Measurements from ENCODE around the gene KRT23. TPM values are rescaled to one million over a fixed set of nuclear protein-coding genes. Genes with fewer than 3 reads are reported as not detected.

KRT23 gene
- total RNA-seq, 1 donor from 2014 or later, result not detected

DNA sequence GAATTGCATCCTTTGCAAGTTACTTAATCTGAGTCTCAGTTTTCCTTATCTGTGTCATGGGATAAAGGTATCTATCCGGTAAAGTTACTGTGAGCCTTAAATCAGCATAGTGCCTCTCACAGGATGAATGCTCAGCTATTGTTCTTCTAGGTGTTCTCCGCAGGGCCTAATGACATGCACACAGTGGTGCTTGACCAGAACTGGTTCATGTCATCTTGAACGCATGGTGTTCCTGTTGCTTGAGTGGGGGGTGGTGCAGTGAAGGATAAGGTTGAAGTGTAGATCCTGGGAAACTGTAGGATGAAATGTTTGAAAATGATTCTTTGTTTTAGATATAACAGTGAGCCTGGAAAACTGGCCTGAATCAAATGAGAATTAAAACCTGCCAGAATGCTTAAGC is 42.7 kb upstream of the KRT23 start:
- H3K4me1 Mint-ChIP-seq (ENCODE audit: low read depth, unreplicated experiment), result peaks cover 9% of the 10 kb centered on the region
- H3K36me3 Mint-ChIP-seq (ENCODE audit: unreplicated experiment), result no peaks in the 10 kb centered on the region
- DNase-seq, result no peak
- H3K27me3 Mint-ChIP-seq (ENCODE audit: unreplicated experiment), result peaks cover 3% of the 10 kb centered on the region
- no peak overlapping the region for H3K4me3 Mint-ChIP-seq (ENCODE audit: unreplicated experiment)
- no peak overlapping the region for H3K27ac Mint-ChIP-seq (ENCODE audit: unreplicated experiment)
- no peak for TF ChIP-seq CTCF (IDR thresholded peaks at IDR 0.05; ENCODE audit: partially characterized antibody, unreplicated experiment)
- H3K9me3 Mint-ChIP-seq (ENCODE audit: unreplicated experiment), result peaks cover 3% of the 10 kb centered on the region

DNA sequence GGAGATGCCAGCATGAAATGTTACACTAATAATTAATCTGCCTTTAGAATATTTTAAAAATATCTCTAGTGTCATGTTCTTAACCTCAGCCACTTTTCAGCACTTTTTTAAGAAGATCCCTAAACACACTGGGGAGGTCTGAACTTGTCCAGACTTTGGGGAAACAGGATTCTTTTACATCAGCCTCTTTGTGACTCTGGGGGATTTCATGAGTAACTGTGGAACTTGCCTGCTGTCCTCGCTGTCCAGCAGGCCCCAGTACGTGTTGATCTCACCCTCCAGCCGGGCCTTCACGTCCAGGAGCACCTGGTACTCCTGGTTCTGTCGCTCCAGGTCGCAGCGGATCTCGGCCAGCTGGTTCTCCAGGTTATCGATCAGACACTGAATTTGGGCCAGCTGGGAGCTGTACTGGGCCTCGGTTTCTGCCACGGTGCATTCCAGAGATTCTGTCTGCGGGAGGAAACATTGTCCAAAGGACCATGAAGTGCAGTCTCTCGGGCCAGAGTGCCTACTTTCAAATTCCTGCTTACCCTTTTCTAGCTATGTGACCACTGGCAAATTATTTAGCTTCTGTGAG is 41.2 kb upstream of the KRT23 start:
- no peak for TF ChIP-seq CTCF (IDR thresholded peaks at IDR 0.05; ENCODE audit: partially characterized antibody, unreplicated experiment)
- H3K9me3 Mint-ChIP-seq (ENCODE audit: unreplicated experiment), result peaks cover 3% of the 10 kb centered on the region
- H3K36me3 Mint-ChIP-seq (ENCODE audit: unreplicated experiment), result no peaks in the 10 kb centered on the region
- H3K27me3 Mint-ChIP-seq (ENCODE audit: unreplicated experiment), result peaks cover 3% of the 10 kb centered on the region
- no peak overlapping the region for H3K27ac Mint-ChIP-seq (ENCODE audit: unreplicated experiment)
- H3K4me1 Mint-ChIP-seq (ENCODE audit: low read depth, unreplicated experiment), result peaks cover 9% of the 10 kb centered on the region
- no peak overlapping the region for H3K4me3 Mint-ChIP-seq (ENCODE audit: unreplicated experiment)
- DNase-seq, result no peak

GRCh38 chr17:40975516-40975915 is 38.1 kb upstream of the KRT23 start:
- no peak for TF ChIP-seq CTCF (IDR thresholded peaks at IDR 0.05; ENCODE audit: partially characterized antibody, unreplicated experiment)
- Mint-ChIP-seq H3K4me1 (ENCODE audit: low read depth, unreplicated experiment) (peaks cover 4% of the 10 kb centered on the region), H3K36me3 (ENCODE audit: unreplicated experiment) (no peaks in the 10 kb centered on the region), H3K27ac (ENCODE audit: unreplicated experiment) (no peak overlapping the region), H3K27me3 (ENCODE audit: unreplicated experiment) (peaks cover 3% of the 10 kb centered on the region), H3K9me3 (ENCODE audit: unreplicated experiment) (peaks cover 3% of the 10 kb centered on the region), H3K4me3 (ENCODE audit: unreplicated experiment) (no peak overlapping the region)
- DNase-seq, result no peak

GRCh38 chr17:40974366-40974765 is 36.9 kb upstream of the KRT23 start:
- H3K27me3 Mint-ChIP-seq (ENCODE audit: unreplicated experiment), result peaks cover 3% of the 10 kb centered on the region
- TF ChIP-seq CTCF (IDR thresholded peaks at IDR 0.05; ENCODE audit: partially characterized antibody, unreplicated experiment), result no peak
- peaks cover 3% of the 10 kb centered on the region for H3K9me3 Mint-ChIP-seq (ENCODE audit: unreplicated experiment)
- no peaks in the 10 kb centered on the region for H3K36me3 Mint-ChIP-seq (ENCODE audit: unreplicated experiment)
- H3K27ac Mint-ChIP-seq (ENCODE audit: unreplicated experiment), result no peak overlapping the region
- H3K4me3 Mint-ChIP-seq (ENCODE audit: unreplicated experiment), result no peak overlapping the region
- no peak for DNase-seq
- H3K4me1 Mint-ChIP-seq (ENCODE audit: low read depth, unreplicated experiment), result no peaks in the 10 kb centered on the region

DNA sequence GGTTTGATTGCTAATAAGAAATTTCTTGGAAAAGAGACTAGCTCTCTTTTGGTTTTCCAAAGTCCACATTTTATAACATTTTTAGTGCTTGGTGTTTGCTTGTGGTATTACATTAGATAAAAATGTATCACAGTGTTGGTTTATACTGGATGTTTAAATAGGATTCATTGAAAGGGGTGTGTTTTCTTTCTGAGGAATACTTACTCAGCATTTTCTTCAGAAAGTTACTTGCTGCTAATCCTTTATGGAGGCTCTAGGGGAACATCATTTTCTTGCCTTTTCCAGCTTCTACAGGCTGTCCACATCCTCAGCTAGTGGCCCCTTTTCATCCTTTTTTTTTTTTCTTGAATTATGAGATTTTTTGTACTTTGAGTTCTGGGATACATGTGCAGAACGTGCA is 30.1 kb upstream of the KRT23 start:
- no peaks in the 10 kb centered on the region for H3K9me3 Mint-ChIP-seq (ENCODE audit: unreplicated experiment)
- no peaks in the 10 kb centered on the region for H3K27me3 Mint-ChIP-seq (ENCODE audit: unreplicated experiment)
- no peaks in the 10 kb centered on the region for H3K36me3 Mint-ChIP-seq (ENCODE audit: unreplicated experiment)
- DNase-seq, result no peak
- no peak for TF ChIP-seq CTCF (IDR thresholded peaks at IDR 0.05; ENCODE audit: partially characterized antibody, unreplicated experiment)
- no peaks in the 10 kb centered on the region for H3K4me1 Mint-ChIP-seq (ENCODE audit: low read depth, unreplicated experiment)
- no peak overlapping the region for H3K4me3 Mint-ChIP-seq (ENCODE audit: unreplicated experiment)
- no peak overlapping the region for H3K27ac Mint-ChIP-seq (ENCODE audit: unreplicated experiment)
